A549 (cell line): ENCODE results near the gene LBR.

Source experiments
- CEBPB ChIP-seq, 2 experiments: fragments of >200 bp in 1 of 2; sonication (Bioruptor Twin) in 1 of 2; formaldehyde crosslinking in 1 of 2; IDR thresholded peaks; 2 replicates each; pipeline ENCODE4 v1.6.1; 2012 to 2016
- CTCF ChIP-seq: fragments of >200 bp; sonication (Bioruptor Twin); formaldehyde crosslinking; IDR thresholded peaks from 3 replicates; pipeline ENCODE4 v1.5.1; 2016
- ELK1 ChIP-seq: fragments of 150-350 bp; IDR thresholded peaks from 2 replicates; pipeline ENCODE4 v1.6.1; 2014; ENCODE audit warnings: low read depth, mild to moderate bottlenecking, low read length
- EP300 ChIP-seq, 2 experiments: fragments of >200 bp; sonication (Bioruptor Twin); formaldehyde crosslinking; IDR thresholded peaks; 2 replicates in 1 of 2; 3 replicates in 1 of 2; pipeline ENCODE4 v1.6.1; 2016 to 2017
- KDM5A ChIP-seq: fragments of 200-600 bp; sonication (generic); IDR thresholded peaks from 2 replicates; pipeline ENCODE4 v1.6.1; 2016; ENCODE audit warnings: antibody characterized with exemption, mild to moderate bottlenecking
- PHF8 ChIP-seq: fragments of 200-600 bp; sonication (generic); IDR thresholded peaks from 2 replicates; pipeline ENCODE4 v1.6.1; 2016; ENCODE audit warnings: low read depth, mild to moderate bottlenecking, antibody characterized with exemption, moderate library complexity, borderline replicate concordance
- POLR2A ChIP-seq: IDR thresholded peaks from 2 replicates; pipeline ENCODE4 v1.6.1; 2012; ENCODE audit warnings: mild to moderate bottlenecking, low read length
- RCOR1 ChIP-seq: fragments of 150-350 bp; IDR thresholded peaks from 2 replicates; pipeline ENCODE4 v1.6.1; 2014; ENCODE audit warnings: antibody characterized with exemption, low read length, low read depth
- RFX5 ChIP-seq: fragments of 450-650 bp; IDR thresholded peaks from 2 replicates; pipeline ENCODE4 v1.7.1; 2014; ENCODE audit warnings: antibody characterized with exemption, mild to moderate bottlenecking, moderate library complexity
- USF2 ChIP-seq: fragments of 450-650 bp; IDR thresholded peaks from 2 replicates; pipeline ENCODE4 v1.6.1; 2014; ENCODE audit warnings: antibody characterized with exemption

- TF ChIP-seq CTCF, result no peak
- TF ChIP-seq EP300 (IDR thresholded peaks at IDR 0.05), result no peak
- TF ChIP-seq POLR2A, result no peak
- TF ChIP-seq CEBPB (IDR thresholded peaks at IDR 0.05), result no peak
- TF ChIP-seq USF2, result no peak
- no peak for TF ChIP-seq ELK1
- TF ChIP-seq RCOR1, result no peak
- TF ChIP-seq RFX5, result no peak
- TF ChIP-seq KDM5A, result no peak
- TF ChIP-seq PHF8, result no peak
Observed at GRCh38 chr1:225412321-225412720, 15.5 kb downstream of the LBR start.
